Hepatocyte (in vitro differentiated cells): ENCODE data around the gene CDK14. TPM values are rescaled to one million over a fixed set of nuclear protein-coding genes. Genes with fewer than 3 reads are reported as not detected.

ENCODE experiments used
- DNase-seq: peaks from one replicate; pipeline ENCODE4 v3.0.0-alpha.2; 2016; ENCODE audit warnings: low spot score
- H2AFZ ChIP-seq: fragments of 200-600 bp; sonication (generic); 2 replicates; pipeline ENCODE4 v1.6.0; 2016; ENCODE audit warnings: antibody characterized with exemption, mild to moderate bottlenecking
- H3K27ac ChIP-seq: fragments of 200-600 bp; sonication (generic); 2 replicates; pipeline ENCODE4 v1.5.1; 2016; ENCODE audit warnings: mild to moderate bottlenecking
- H3K27me3 ChIP-seq: fragments of 200-600 bp; sonication (generic); 2 replicates; pipeline ENCODE4 v1.6.1; 2016
- H3K36me3 ChIP-seq: fragments of 200-600 bp; sonication (generic); replicated peaks from 2 replicates; pipeline ENCODE4 v1.5.1; 2016; ENCODE audit warnings: low read depth; ENCODE audit not compliant: insufficient read depth
- H3K4me1 ChIP-seq: fragments of 200-600 bp; sonication (generic); 2 replicates; pipeline ENCODE4 v1.5.1; 2016; ENCODE audit warnings: mild to moderate bottlenecking, moderate library complexity; ENCODE audit not compliant: insufficient read depth
- H3K4me2 ChIP-seq: fragments of 200-600 bp; sonication (generic); 2 replicates; pipeline ENCODE4 v1.6.0; 2016
- H3K4me3 ChIP-seq: fragments of 200-600 bp; sonication (generic); 2 replicates; pipeline ENCODE4 v1.5.1; 2016; ENCODE audit warnings: mild to moderate bottlenecking
- H3K79me2 ChIP-seq: fragments of 200-600 bp; sonication (generic); 2 replicates; pipeline ENCODE4 v1.6.0; 2017; ENCODE audit warnings: mild to moderate bottlenecking
- H3K9me2 ChIP-seq: fragments of 200-600 bp; sonication (generic); replicated peaks from 2 replicates; pipeline ENCODE4 v1.6.0; 2017; ENCODE audit warnings: mild to moderate bottlenecking; ENCODE audit not compliant: insufficient read depth
- H3K9me3 ChIP-seq: fragments of 200-600 bp; sonication (generic); 2 replicates; pipeline ENCODE4 v1.5.1; 2016; ENCODE audit warnings: low read depth, mild to moderate bottlenecking
- H4K20me1 ChIP-seq: fragments of 200-600 bp; sonication (generic); 2 replicates; pipeline ENCODE4 v1.6.0; 2016; ENCODE audit warnings: mild to moderate bottlenecking; ENCODE audit not compliant: insufficient read depth, poor library complexity, severe bottlenecking
- CTCF ChIP-seq: fragments of 200-600 bp; sonication (generic); IDR thresholded peaks from 2 replicates; pipeline ENCODE4 v1.5.1; 2016; ENCODE audit warnings: antibody characterized with exemption, mild to moderate bottlenecking; ENCODE audit not compliant: poor library complexity
- EZH2 ChIP-seq: fragments of 200-600 bp; sonication (generic); IDR thresholded peaks from 2 replicates; pipeline ENCODE4 v1.6.1; 2016; ENCODE audit warnings: antibody characterized with exemption, mild to moderate bottlenecking, borderline replicate concordance
- EZH2phosphoT487 ChIP-seq: fragments of 200-600 bp; sonication (generic); IDR thresholded peaks from one replicate; pipeline ENCODE4 v1.6.1; 2018; ENCODE audit warnings: antibody characterized with exemption, mild to moderate bottlenecking, low read depth, moderate library complexity; ENCODE audit not compliant: unreplicated experiment, severe bottlenecking
- WGBS: methylation state at CpG from one replicate; pipeline ENCODE4 v1.1.6; 2016; ENCODE audit warnings: low lambda C conversion rate; ENCODE audit errors: missing lambda C conversion rate; 5-methylcytosine and 5-hydroxymethylcytosine counted together
- polyA plus RNA-seq: library from polyadenylated mRNA; unstranded; fragments of >200 nt; fragmentation: Nextera tagmentation; extraction: Ambion mirVana; gene quantifications from 2 replicates; pipeline ENCODE4 v1.2.1, GENCODE V29; 2016
- total RNA-seq: library from RNA; depleted of rRNA; stranded (reverse); fragments of >200 nt; gene quantifications from 2 replicates; pipeline ENCODE4 v1.2.3, GENCODE V29; 2014

CDK14 gene
- total and polyA plus RNA-seq, 2 experiments from 2014 or later = 8.6 to 23.5 TPM

DNA sequence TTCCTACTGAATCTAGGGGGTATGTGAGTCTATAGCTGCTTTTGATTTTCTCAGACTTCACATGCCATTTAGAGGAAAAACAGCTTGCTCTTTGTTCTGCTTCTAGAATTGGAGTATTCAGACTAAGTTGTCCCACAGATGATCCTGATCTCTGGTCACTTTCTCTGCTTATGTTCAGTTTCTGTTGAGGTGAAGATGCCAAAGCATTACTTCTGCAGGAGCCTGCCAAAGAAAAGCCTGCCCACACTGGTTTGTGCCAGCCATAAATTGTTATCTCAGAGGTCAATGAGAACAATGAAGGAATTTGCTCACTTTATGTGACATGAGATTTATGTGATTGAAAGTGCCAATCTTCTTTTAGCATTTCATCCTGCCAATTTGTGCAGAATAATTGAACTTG is 163.6 kb downstream of the CDK14 start:
- no peaks in the 10 kb centered on the region for H3K9me3 ChIP-seq
- H3K36me3 ChIP-seq = no peaks in the 10 kb centered on the region
- no peaks in the 10 kb centered on the region for H4K20me1 ChIP-seq
- TF ChIP-seq EZH2phosphoT487 = no peak
- TF ChIP-seq EZH2 = no peak
- no peak for TF ChIP-seq CTCF
- H3K4me3 ChIP-seq = no peak overlapping the region
- no peak overlapping the region for H2AFZ ChIP-seq
- peaks cover 24% of the 10 kb centered on the region for H3K4me1 ChIP-seq
- no peak for DNase-seq
- no peaks in the 10 kb centered on the region for H3K9me2 ChIP-seq
- no peaks in the 10 kb centered on the region for H3K79me2 ChIP-seq
- H3K27me3 ChIP-seq = no peaks in the 10 kb centered on the region
- H3K27ac ChIP-seq = no peak overlapping the region
- H3K4me2 ChIP-seq = no peak overlapping the region

- no peak for DNase-seq
- Histone ChIP-seq H2AFZ (no peak overlapping the region), H4K20me1 (no peaks in the 10 kb centered on the region), H3K79me2 (no peaks in the 10 kb centered on the region), H3K9me3 (no peaks in the 10 kb centered on the region), H3K4me2 (no peak overlapping the region), H3K4me1 (peaks cover 34% of the 10 kb centered on the region), H3K27ac (no peak overlapping the region), H3K4me3 (no peak overlapping the region), H3K27me3 (no peaks in the 10 kb centered on the region), H3K9me2 (no peaks in the 10 kb centered on the region), H3K36me3 (no peaks in the 10 kb centered on the region)
- WGBS = 58% methylated on average over 3 of the region's 3 CpGs
- TF ChIP-seq CTCF (no peak), EZH2 (no peak), EZH2phosphoT487 (no peak)
Measured at GRCh38 chr7:90760892-90761291, 164.8 kb downstream of the CDK14 start.

DNA sequence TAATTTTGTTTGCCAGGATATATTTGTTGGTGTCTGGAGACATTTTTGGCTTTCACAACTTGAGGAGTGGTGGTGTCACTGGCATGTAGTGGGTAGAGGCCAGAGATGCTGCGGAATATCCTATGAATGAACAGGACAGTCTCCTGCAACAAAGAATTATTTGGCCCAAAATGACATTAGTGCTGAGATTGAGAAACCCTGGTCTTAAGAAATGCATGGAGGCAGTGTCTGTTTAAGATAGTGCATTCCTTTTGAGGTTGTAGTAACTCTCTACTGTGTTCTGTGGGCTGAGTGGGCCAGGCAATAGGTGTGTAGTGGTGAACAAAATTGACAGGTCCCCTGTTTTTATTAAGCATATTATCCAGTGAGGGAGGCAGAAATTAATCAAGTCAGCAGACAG is 165.5 kb downstream of the CDK14 start:
- Histone ChIP-seq H2AFZ (no peak overlapping the region), H3K9me2 (no peaks in the 10 kb centered on the region), H3K4me2 (no peak overlapping the region), H4K20me1 (no peaks in the 10 kb centered on the region), H3K79me2 (no peaks in the 10 kb centered on the region), H3K27me3 (no peaks in the 10 kb centered on the region), H3K4me1 (peaks cover 41% of the 10 kb centered on the region), H3K27ac (no peak overlapping the region), H3K9me3 (no peaks in the 10 kb centered on the region), H3K36me3 (no peaks in the 10 kb centered on the region), H3K4me3 (no peak overlapping the region)
- WGBS = 100% methylated on average over 1 of the region's 1 CpG
- no peak for DNase-seq
- no peak for TF ChIP-seq EZH2
- TF ChIP-seq CTCF = no peak
- TF ChIP-seq EZH2phosphoT487 = no peak

GRCh38 chr7:90763108-90763507 is 167.0 kb downstream of the CDK14 start:
- Histone ChIP-seq H3K4me1 (peaks cover 52% of the 10 kb centered on the region), H3K4me3 (no peak overlapping the region), H2AFZ (no peak overlapping the region), H4K20me1 (no peaks in the 10 kb centered on the region), H3K9me2 (no peaks in the 10 kb centered on the region), H3K4me2 (no peak overlapping the region), H3K9me3 (no peaks in the 10 kb centered on the region), H3K27me3 (no peaks in the 10 kb centered on the region), H3K36me3 (no peaks in the 10 kb centered on the region), H3K27ac (no peak overlapping the region), H3K79me2 (no peaks in the 10 kb centered on the region)
- WGBS = 89% methylated on average over 6 of the region's 6 CpGs
- TF ChIP-seq EZH2 = no peak
- no peak for DNase-seq
